Urinary bladder (tissue), 4 donors: Measurements from ENCODE around the gene LRRC17. TPM values are rescaled to one million over a fixed set of nuclear protein-coding genes. Genes with fewer than 3 reads are reported as not detected.

Experiments used
- DNase-seq: peaks from one replicate; pipeline ENCODE4 v3.0.0-alpha.2; 2015; ENCODE audit errors: extremely low spot score
- H3K27ac ChIP-seq: one replicate; pipeline ENCODE4 v1.5.1; 2013; ENCODE audit warnings: low read depth, mild to moderate bottlenecking, moderate library complexity
- H3K36me3 ChIP-seq: one replicate; pipeline ENCODE4 v1.6.1; 2013; ENCODE audit warnings: mild to moderate bottlenecking, moderate library complexity; ENCODE audit not compliant: insufficient read depth
- H3K4me1 ChIP-seq: one replicate; pipeline ENCODE4 v1.6.1; 2013; ENCODE audit warnings: mild to moderate bottlenecking, moderate library complexity; ENCODE audit not compliant: insufficient read depth
- H3K4me3 ChIP-seq: one replicate; pipeline ENCODE4 v1.5.1; 2013; ENCODE audit warnings: low read depth, low read length
- WGBS: extraction: QIAGEN DNeasy Blood & Tissue Kit; methylation state at CpG from one replicate; pipeline ENCODE4 v1.1.7; 2013; 5-methylcytosine and 5-hydroxymethylcytosine counted together
- polyA plus RNA-seq: library from polyadenylated mRNA; stranded (reverse); fragments of 200-250 nt; gene quantifications from one replicate; pipeline ENCODE4 v1.2.3, GENCODE V29; 2013
- total RNA-seq: library from RNA; depleted of rRNA; stranded (reverse); fragments of >200 nt; gene quantifications from one replicate; pipeline ENCODE4 v1.2.3, GENCODE V29; 2014
- donor health status: healthy with polysubstance abuse.
- donor health status: healthy.

Gene LRRC17, protein sequence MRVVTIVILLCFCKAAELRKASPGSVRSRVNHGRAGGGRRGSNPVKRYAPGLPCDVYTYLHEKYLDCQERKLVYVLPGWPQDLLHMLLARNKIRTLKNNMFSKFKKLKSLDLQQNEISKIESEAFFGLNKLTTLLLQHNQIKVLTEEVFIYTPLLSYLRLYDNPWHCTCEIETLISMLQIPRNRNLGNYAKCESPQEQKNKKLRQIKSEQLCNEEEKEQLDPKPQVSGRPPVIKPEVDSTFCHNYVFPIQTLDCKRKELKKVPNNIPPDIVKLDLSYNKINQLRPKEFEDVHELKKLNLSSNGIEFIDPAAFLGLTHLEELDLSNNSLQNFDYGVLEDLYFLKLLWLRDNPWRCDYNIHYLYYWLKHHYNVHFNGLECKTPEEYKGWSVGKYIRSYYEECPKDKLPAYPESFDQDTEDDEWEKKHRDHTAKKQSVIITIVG
- total RNA-seq: 200 TPM
- polyA plus RNA-seq: 3.8 TPM

GRCh38 chr7:102912742-102913141, at the start of gene LRRC17:
TSS of gene LRRC17 (plus strand) at chr7:102913000. CDS start at chr7:102933914, 20,914 bp downstream.
- peak; percentile 72 for DNase-seq
- Histone ChIP-seq H3K4me3 (no peak within 1 kb of the TSS), H3K4me1 (no peaks in the 10 kb centered on the region), H3K36me3 (no peaks in the 10 kb centered on the region), H3K27ac (no peak within 1 kb of the TSS)
- 14% methylated on average over 6 of the region's 6 CpGs for WGBS

GRCh38 chr7:102864958-102865357, 47.8 kb upstream of the LRRC17 start:
- 23% methylated on average over 2 of the region's 2 CpGs for WGBS
- no peak for DNase-seq
- no peak overlapping the region for H3K27ac ChIP-seq

DNA sequence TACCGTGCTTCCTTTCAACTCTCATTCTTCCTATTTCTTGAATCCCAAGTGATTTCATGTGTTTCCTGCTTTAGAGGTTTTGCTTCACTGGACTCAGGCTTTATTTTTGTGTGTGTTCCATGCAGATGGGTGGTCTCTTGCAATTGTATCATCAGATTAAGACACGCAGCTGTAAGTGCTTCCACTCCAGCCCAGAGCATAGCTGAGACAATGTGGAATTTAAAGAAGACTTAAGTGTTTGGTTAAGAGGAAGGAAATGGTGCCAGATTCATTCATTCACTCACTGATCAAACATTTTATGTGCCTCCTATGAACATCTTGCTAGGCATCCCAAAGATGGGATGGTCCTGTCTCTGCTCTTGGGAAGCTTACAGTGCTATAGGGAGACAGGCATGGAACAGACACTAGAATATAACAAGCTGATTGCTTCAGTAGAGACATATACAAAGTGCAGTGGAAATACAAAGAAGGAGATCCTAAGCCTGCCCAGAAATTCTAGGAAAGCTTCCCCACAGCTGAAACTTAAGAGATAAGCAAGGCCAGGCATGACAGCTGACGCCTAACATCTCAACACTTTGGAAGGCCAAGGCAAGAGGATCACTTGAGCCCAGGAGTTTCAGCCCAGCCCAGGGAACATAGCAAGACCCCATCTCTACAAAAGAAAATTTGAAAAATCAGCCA, 46.1 kb upstream of the LRRC17 start:
- Histone ChIP-seq H3K4me3 (no peak overlapping the region), H3K27ac (no peak overlapping the region), H3K36me3 (no peaks in the 10 kb centered on the region), H3K4me1 (no peaks in the 10 kb centered on the region)
- no peak for DNase-seq
- 57% methylated on average over 3 of the region's 3 CpGs for WGBS

More at GRCh38 chr7:102864958-102865357, 47.8 kb upstream of the LRRC17 start:
- H3K4me3 ChIP-seq: no peak overlapping the region
- H3K4me1 ChIP-seq: no peaks in the 10 kb centered on the region
- H3K36me3 ChIP-seq: no peaks in the 10 kb centered on the region

DNA sequence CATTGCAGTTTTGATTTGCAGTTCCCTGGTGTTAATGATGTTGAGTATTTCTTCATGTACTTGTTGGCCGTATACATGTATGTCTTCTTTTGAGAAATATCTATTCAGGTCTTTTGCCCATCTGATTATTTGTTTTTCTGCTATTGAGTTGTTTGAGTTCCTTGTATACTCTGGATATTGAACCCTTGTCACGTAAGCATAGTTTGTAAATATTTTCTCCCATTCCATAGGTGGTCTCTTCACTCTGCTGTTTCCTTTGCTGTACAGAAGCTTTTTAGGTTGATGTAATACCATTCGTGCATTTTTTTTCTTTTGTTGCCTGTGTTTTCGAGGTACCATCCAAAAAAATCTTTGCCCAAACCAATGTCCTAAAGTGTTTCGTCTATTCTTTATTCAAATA, 43.6 kb upstream of the LRRC17 start:
- no peaks in the 10 kb centered on the region for H3K4me1 ChIP-seq
- no peaks in the 10 kb centered on the region for H3K36me3 ChIP-seq
- no peak overlapping the region for H3K27ac ChIP-seq
- WGBS: 98% methylated on average over 5 of the region's 5 CpGs
- no peak overlapping the region for H3K4me3 ChIP-seq
- DNase-seq: no peak

- DNase-seq: no peak
- WGBS: 98% methylated on average over 2 of the region's 2 CpGs
- Histone ChIP-seq H3K36me3 (no peaks in the 10 kb centered on the region), H3K27ac (no peak overlapping the region), H3K4me1 (no peaks in the 10 kb centered on the region), H3K4me3 (no peak overlapping the region)
These were observed 40.3 kb upstream of the LRRC17 start for GRCh38 chr7:102872460-102872859.

- DNase-seq: no peak
- Histone ChIP-seq H3K4me3 (no peak overlapping the region), H3K27ac (no peak overlapping the region), H3K36me3 (no peaks in the 10 kb centered on the region), H3K4me1 (no peaks in the 10 kb centered on the region)
- 95% methylated on average over 4 of the region's 4 CpGs for WGBS
These were observed 39.2 kb upstream of the LRRC17 start for GRCh38 chr7:102873470-102874165.

GRCh38 chr7:102874166-102874829, 38.5 kb upstream of the LRRC17 start:
- Histone ChIP-seq H3K4me1 (no peaks in the 10 kb centered on the region), H3K27ac (no peak overlapping the region), H3K36me3 (no peaks in the 10 kb centered on the region), H3K4me3 (no peak overlapping the region)
- DNase-seq: no peak
- 89% methylated on average over 5 of the region's 5 CpGs for WGBS

- no peak for DNase-seq
- Histone ChIP-seq H3K36me3 (no peaks in the 10 kb centered on the region), H3K4me1 (no peaks in the 10 kb centered on the region), H3K4me3 (no peak overlapping the region), H3K27ac (no peak overlapping the region)
- 75% methylated on average over 1 of the region's 1 CpG for WGBS
These were observed 37.8 kb upstream of the LRRC17 start for GRCh38 chr7:102874966-102875365.

- Histone ChIP-seq H3K4me3 (no peak overlapping the region), H3K4me1 (no peaks in the 10 kb centered on the region), H3K27ac (no peak overlapping the region), H3K36me3 (no peaks in the 10 kb centered on the region)
- 96% methylated on average over 3 of the region's 3 CpGs for WGBS
- DNase-seq: no peak
These were observed 37.0 kb upstream of the LRRC17 start for GRCh38 chr7:102875700-102876295.

GRCh38 chr7:102883098-102883860, 29.5 kb upstream of the LRRC17 start:
- Histone ChIP-seq H3K27ac (no peak overlapping the region), H3K36me3 (no peaks in the 10 kb centered on the region), H3K4me1 (no peaks in the 10 kb centered on the region), H3K4me3 (no peak overlapping the region)
- no peak for DNase-seq
- WGBS: 42% methylated on average over 6 of the region's 6 CpGs

DNA sequence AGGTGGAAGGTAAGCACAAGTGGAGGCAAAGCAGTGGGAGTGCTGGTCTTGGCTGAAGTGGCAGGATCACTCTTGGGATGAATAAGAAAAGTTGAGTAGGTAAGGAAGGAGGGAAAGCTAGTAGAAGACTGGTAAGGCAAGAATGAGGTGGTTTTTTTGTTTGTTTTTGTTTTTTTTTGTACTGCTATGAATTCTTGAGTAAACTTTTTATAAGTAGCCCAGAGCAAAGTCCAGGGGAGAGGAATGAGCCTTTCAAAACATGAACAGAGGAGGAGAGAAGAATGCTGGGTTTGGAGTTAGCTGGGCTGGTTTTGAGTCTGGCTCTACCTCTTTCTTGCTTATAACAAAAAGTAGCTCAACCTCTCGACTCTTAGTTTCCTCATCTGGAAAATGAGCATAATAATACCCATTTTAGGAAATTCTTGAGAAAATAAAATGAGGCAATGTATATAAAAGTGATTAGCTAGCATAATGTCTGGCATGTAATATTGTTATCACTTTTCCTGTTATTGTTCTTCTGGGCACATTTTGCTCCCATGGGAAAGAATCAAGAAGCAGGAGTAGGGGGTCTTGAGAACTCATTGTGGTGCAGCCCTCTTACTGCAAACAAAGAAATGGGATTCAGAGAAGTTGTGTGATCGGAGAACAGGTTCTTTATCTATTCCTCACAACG, 24.1 kb upstream of the LRRC17 start:
- H3K4me1 ChIP-seq: no peaks in the 10 kb centered on the region
- H3K4me3 ChIP-seq: no peak overlapping the region
- DNase-seq: no peak
- WGBS: 88% methylated on average over 3 of the region's 3 CpGs
- no peaks in the 10 kb centered on the region for H3K36me3 ChIP-seq
- H3K27ac ChIP-seq: no peak overlapping the region

GRCh38 chr7:102889851-102890250, 22.9 kb upstream of the LRRC17 start:
- Histone ChIP-seq H3K36me3 (no peaks in the 10 kb centered on the region), H3K4me3 (no peak overlapping the region), H3K4me1 (no peaks in the 10 kb centered on the region), H3K27ac (peak overlapping the region; percentile 23)
- 27% methylated on average over 2 of the region's 2 CpGs for whole genome bisulfite sequencing
- DNase-seq: no peak
